ENCODE data around the gene TDO2.
"Not testable (repeated sequence)": the region's sequence is repeated elsewhere in the genome, so short reads cannot be mapped to it uniquely, and the experiment has no call there.

TDO2 gene

DNA sequence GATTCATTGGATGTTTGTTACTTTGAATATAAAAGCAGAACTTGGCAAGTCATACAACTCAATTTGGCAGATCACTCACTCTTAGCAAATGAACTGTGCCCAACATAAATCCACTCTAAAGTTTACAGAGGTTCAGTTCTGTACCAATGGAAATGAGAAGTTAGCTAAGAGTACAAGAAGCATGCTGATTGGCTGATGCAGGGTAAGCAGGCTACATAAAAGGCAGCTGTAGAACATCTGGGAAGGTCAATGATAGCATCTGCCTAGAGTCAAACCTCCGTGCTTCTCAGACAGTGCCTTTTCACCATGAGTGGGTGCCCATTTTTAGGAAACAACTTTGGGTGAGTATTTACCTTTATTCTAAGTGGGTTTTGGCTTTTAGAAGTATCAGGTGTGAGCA, at the start of gene TDO2:
TSS of gene TDO2 (plus strand) at position 244 of the 400 bp plus-strand sequence. CDS start at position 307, 63 bp downstream.
- no peak for DNase-seq (ENCODE audit: low read depth in 3 of 3)

DNA sequence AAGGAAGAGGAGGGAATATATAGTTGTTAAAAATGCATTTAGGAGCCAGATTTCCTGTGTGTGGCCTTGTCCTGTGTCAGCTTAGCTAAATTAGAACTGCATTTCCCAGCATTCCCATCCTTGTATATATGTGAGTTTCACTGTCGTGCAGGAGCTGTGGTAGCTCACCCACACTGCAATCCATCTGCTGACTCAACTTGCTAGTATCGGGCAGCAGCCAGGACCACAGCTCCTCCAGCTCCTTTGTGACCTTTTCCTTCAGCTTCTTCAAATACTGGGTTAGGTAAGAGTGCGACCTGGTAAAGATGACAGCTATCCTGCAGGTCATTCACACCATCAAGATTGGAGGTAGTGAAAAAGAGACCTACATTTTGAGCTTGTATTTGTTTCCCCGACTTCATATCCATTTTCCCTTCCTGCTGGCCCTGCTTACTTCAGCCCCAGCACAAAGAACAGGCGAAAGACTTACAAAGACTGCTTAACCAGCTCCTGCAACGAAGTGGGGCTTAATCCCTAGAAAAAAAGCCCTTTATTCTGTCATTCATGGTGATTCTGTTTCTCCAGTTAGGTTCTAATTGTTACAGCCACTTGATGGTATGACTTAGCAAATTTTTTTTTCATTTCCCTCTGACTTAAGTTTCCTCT, 48.8 kb upstream of the TDO2 start:
- no peak for DNase-seq (ENCODE audit: low read depth in 3 of 3)

DNA sequence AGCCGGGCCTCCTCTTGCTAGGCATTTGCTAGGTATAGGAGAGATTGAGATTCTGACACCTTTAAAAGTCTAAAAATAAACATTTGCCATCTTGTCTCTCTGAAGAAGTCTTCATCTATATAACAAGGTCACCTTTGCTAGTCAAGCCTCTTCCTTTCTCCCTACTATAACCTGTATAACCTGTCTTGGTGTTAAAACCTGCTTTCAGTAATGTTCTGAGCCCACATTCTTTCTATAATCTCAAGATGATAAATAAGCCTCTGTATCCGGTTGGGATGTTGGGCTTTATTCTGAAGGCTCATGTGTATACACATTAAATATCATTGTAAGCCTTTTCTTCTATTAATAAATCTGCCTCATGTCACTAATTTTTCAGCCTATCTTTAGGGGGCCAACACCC, 47.6 kb upstream of the TDO2 start:
- no peak for DNase-seq (ENCODE audit: low read depth in 3 of 3)

DNA sequence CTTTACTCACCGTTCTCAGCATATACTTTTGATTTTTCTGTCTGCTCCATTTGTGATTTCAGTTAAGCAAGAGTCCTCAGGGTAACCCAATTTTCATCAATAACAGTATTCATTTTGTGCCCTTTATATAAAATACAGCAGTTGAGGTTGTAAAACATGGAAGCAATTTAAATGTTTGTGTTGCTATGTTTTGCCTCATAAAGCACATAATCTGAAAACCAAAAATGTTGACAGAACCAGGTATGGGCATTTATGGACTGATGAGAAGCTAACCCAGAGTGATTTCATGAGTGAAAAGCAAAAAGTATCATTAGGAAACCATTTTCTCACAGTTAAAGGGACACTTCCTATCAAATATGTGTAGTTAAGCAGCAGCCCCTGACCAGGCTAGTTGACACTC, 37.3 kb upstream of the TDO2 start, which contains the start of gene ASIC5:
TSS of gene ASIC5 (minus strand) at position 101 of the 400 bp plus-strand sequence. CDS start at position 50, 51 bp downstream.
- no peak for DNase-seq (ENCODE audit: low read depth in 3 of 3)

DNA sequence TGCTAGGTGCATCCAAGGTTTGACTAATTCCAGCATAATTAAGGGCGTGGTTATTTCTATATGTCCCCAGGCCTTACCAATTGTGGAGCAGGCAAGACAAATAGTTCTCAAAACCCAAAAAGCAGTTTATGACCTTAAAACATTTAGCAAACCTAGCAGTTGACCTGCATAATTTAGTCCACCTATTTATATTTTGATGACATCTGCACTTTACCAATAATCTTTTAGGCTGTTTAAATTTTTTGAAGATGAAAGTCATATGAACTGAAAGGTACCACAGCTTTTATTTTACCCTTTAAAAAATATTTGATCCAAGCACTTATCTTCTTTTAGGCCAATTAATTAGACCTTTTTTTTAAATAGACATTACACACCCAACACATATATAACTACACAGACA, 27.6 kb upstream of the TDO2 start:
- no peak for DNase-seq (ENCODE audit: low read depth in 3 of 3)

DNA sequence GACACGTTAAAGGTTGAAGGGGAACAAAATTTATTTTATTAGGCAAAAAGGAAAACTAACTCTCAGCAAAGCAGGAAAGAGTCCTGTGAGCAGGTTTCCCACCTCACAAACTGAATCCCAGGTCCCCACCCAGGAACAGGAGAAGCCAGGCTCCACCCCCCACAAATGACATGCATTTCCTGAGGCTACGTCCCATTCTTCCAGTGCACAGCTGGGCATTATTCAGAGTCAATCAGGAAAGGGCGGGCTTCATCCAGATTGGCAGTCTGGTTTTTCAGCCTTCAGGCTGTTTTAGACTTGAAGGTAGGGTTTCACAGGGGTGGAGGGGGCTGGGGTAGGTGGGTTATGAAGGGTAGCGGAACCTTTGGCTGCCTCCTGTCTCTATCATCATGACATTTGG, 25.5 kb upstream of the TDO2 start:
- no peak for DNase-seq (ENCODE audit: low read depth in 3 of 3)

DNA sequence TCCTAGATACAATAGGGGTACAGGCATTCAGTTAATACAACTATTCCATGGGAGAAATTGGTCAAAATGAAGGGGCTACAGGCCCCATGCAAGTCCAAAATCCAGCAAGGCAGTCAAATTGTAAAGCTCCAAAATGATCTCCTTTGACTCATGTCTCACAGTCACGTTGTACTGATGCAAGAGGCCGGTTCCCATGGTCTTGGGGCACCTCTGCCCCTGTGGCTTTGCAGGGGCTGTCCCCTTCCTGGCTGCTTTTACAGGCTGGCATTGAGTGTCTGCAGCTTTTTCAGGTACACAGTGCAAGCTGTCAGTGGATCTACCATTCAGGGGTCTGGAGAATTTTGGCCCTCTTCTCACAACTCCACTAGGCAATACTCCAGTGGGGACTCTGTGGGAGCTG, 24.9 kb upstream of the TDO2 start:
- DNase-seq (ENCODE audit: low read depth in 3 of 3): no peak

DNA sequence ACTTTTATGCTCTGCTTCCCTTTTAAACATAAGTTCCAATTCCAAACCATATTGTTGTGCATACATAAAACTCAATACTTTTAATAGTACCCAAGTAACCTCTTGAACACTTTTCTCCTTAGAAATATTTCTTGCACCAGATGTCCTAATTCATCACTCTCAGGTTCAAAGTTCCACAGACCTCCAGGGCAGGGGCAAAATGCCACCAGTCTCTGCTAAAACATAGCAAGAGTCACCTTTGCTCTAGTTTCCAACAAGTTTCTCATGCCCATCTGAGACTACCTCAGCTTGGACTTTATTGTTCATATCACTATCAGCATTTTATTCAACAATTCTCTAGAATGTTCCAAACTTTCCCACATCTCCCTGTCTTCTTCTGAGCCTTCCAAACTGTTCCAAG, 23.7 kb upstream of the TDO2 start:
- DNase-seq (ENCODE audit: low read depth in 3 of 3): no peak

DNA sequence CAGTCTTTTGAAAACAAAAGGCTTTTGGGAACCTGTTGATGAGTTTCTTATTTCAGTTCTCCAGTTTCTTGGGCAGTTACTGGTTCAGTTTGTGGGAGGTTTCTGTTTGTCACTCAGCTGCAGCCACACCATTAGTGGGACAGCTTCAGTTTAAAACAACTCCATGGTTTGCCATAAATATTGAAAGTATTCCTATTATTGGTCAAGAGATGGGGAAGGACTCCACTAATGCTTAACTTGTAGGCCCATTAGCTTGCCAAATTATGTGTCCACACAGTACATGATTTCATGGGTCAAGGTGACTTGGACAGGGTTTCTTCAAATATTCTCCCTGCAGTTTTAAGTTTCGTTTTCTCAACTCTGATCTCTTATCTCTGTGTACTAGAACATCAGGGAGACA, 21.9 kb upstream of the TDO2 start:
- DNase-seq (ENCODE audit: low read depth in 3 of 3): no peak

DNA sequence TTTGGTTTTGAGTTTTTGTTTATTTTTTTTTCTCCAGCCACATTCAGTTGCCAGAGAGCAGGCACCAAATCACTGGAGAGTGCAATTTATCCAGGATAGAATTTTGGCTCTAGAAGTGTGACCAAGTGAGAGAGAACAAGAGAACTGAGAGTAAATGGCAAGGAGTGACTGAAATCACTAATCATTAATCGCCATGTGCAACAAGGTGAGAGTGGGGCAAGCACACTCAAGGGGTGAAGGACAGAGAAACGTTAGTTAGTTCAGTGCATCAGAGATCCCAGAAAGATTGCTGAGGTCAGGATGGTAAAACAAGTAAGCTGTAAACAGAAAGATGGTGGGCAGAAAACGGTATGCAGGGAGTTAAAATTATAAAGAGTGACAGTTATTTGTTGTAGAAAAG, 19.6 kb upstream of the TDO2 start:
- DNase-seq (ENCODE audit: low read depth in 3 of 3): no peak

DNA sequence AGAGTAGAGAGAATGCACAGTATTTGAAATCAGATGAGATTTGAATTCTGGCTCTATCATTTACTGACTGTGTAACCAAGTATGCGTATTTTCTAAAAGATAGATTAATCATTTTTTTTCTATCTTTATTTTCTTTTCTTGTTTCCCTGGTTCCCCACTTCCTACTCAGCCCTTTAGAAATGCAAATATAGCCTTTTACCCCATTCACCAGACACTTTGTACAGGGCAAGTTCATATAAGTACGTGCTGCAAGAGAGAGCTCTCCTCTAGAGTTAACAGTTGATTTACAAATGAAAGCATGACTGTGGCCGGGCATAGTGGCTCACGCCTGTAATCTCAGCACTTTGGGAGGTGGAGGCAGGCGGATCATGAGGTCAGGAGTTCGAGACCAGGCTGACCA, 17.8 kb upstream of the TDO2 start:
- no peak for DNase-seq (ENCODE audit: low read depth in 3 of 3)

DNA sequence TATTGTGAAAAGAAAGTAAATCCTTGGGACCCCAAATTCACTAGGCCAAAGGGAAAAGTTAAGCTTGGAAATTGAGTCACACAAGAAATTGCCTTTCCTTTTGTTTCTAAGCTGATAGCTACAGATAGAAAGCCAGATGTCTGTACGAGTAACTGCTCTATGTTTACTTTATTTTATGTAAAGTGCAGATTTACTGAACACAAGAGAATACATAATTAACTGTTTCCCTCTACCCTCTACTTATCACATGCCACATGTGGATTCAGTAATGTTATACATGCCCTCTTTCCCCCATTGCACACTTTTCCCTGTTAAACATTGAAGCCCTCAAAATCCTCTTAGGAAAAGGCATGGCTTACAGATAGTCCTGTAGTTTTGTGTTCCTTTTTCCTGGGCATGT, 16.5 kb upstream of the TDO2 start:
- no peak for DNase-seq (ENCODE audit: low read depth in 3 of 3)

DNA sequence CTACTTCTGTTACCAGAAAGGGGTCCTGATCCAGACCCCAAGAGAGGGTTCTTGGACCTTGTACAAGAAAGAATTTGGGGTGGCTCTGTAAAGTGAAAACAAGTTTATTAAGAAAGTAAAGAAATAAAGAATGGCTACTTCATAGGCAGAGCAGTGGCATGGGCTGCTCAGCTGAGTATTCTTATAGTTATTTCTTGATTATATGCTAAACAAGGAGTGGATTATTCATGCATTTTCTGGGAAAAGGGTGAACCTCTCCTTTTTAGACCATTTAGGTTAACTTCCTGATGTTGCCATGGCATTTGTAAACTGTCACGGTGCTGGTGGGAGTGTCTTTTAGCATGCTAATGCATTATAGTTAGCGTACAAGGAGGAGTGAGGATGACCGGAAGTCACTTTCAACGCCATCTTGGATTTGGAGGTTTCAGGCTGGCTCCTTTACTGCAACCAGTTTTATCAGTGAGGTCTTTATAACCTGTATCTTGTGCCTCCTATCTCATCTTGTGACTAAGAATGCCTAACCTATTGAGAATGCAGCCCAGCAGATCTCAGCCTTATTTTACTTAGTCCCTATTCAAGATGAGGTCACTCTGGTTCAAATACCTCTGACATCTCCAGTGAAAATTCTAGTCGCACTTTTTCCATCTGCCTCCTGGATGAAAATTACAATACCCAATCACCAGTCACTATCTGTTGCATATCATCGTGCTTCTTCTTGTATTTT, 15.5 kb upstream of the TDO2 start:
- no peak for DNase-seq (ENCODE audit: low read depth in 3 of 3)

DNA sequence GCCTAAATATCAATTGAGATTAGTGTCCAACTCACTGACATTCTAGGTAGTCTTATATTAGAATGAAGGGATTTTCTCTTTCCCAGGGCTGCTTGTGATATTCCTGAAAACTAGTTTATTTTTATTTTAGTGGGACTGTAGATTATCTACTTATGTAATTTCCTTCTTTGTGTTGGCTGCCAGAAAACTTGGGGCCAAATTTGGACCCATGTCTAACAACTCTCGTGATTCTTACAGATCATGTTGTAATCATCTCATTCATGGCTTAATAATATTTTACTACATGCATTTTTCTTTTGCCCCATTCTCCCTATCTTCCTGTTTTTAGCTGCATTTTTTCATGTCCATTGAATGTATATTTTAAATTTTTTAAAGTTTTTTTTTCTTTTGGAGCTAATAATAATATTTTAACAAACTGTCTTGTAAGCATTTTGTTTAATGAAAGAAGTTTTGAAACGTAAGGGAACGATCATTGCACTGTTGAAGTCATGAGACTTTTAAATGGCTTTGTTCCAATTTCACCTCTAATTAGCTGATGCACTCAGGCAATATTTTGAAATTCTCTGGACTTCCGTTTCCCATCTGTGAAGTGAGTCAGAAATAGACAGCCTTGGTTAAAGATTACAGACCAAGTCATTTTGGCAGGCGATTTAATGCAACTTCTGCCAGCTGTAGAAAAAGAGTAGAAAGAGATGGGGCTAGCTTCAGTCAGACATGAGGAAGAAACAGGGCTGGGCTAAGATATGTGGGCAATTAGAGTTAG, 14.3 kb upstream of the TDO2 start:
- DNase-seq (ENCODE audit: low read depth in 3 of 3): no peak

DNA sequence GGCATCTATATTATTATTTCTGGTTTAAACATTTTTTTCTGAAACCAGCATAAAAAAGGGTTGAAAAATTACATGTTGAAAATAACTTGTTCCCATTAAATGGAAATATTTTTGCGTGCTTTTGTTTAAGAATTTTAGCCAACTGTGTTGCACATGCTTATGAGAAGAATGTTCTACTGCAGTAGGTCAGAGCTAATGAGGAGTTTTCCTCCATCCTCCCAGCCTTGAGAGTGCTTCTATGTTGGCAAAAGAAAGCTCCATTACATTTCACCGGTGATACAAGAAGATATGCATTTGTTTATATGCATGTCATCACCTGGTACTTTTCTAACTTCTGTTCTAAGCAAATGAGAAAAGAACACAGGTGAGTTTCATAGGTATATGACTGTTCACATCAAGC, 13.6 kb upstream of the TDO2 start:
- no peak for DNase-seq (ENCODE audit: low read depth in 3 of 3)

DNA sequence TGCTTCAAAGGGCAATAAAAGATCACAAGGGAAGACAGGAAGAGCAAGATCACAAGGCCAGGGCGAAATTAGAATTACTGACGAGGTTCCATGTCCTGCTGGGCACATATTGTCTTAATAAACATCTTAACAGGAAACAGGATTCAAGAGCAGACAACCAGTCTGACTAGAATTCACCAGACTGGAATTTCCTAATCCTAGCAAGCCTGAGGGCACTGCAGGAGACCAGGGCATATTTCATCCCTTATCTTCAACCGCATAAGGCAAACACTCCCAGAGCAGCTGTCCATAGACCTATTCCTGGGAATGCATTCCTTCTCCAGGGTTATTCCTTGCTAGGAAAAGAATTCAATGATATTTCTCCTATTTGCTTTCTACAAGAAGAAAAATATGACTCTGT, 12.4 kb upstream of the TDO2 start:
- no peak for DNase-seq (ENCODE audit: low read depth in 3 of 3)

DNA sequence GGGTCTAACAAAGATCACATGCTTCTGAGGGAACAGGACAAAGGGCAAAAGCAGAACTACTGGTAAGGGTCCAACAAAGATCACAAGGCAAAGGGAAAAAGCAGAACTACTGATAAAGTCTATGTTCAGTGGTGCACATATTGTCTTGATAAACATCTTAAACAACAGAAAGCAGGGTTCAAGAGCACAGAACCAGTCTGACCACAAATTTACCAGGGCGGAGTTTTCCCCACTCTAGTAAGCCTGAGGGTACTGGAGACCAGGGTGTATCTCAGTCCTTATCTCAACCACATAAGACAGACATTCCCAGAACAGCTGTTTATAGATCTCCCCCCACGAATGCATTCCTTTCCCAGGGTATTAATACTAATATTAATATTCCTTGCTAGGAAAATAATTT, 5.1 kb upstream of the TDO2 start:
- not testable (repeated sequence) for DNase-seq (ENCODE audit: low read depth in 3 of 3)

DNA sequence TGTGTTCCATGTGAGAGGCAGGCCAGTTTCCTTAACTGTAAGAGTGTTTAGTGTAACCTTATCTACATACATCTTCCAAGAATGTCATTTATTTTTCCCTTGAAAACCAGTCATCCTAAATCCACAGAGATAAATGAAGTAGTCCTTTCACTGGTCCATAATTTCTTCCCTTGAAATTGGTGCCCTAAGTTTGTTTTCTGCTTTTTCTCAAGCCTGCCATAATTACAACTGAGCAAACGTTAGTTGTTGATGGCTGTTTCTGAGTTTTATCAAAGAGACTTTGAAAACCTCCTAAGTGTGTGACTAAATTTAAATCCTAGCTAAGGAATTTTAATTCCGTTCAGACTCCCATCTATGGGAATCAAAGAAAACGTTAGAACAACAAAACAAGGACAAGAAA, 3.6 kb upstream of the TDO2 start:
- DNase-seq (ENCODE audit: low read depth in 3 of 3): no peak

DNA sequence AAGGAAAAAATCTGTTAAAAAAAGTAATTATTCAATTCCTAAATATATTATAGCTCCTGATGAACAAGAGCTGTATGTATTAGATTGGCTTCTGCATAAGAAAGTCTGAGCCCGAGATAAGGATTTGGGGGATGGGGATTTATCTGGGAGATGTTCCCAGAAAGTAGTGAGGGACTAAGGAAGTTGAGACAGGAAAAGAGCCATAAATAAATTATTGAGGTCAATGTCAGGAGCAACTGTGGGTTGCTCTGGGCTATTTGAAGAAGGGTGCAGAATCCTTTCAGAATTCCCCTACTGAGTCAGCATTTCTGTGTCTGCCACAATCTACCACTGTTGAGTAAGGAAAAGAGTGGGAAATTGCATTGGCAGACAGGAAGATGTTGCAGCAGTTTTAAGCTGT, 3.1 kb upstream of the TDO2 start:
- DNase-seq (ENCODE audit: low read depth in 3 of 3): no peak

DNA sequence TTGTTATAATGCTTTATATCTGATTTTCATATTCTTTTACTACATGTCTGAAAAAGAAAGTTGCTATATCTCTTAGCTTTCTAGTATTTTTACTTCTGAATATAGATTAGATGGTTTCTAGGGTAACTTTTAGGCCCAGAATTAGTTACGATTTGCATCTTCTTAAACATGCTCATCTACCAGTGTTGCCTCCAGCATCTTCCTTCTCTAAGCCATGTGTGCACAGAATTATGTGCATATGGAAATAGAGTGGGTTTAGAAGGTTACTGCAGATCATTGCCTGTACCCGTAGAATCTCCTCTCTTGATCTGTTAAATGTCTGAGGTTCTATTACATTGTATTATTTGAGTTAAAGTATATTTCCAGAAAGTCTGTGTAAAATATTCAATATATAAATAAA, 2.5 kb upstream of the TDO2 start:
- DNase-seq (ENCODE audit: low read depth in 3 of 3): no peak

DNA sequence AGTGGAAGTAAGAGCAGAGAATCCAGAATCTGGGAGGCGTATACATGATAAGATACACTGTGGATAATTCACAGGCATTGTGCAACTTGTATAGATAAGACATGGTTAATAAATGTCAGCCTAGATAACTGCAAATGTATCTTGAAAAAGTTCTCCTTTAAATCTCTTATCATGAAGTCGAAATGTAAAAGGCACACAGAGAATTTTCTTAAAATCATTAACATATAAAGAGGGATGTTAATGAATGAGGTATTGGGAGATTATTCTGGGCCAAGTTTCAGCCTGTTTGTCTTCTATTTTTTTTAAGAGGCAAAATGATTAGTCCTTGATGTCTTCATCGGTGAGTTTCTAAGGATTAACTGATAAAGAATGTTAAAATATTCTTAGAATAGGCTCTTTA, 835 bp downstream of the TDO2 start:
- DNase-seq (ENCODE audit: low read depth in 3 of 3): no peak

DNA sequence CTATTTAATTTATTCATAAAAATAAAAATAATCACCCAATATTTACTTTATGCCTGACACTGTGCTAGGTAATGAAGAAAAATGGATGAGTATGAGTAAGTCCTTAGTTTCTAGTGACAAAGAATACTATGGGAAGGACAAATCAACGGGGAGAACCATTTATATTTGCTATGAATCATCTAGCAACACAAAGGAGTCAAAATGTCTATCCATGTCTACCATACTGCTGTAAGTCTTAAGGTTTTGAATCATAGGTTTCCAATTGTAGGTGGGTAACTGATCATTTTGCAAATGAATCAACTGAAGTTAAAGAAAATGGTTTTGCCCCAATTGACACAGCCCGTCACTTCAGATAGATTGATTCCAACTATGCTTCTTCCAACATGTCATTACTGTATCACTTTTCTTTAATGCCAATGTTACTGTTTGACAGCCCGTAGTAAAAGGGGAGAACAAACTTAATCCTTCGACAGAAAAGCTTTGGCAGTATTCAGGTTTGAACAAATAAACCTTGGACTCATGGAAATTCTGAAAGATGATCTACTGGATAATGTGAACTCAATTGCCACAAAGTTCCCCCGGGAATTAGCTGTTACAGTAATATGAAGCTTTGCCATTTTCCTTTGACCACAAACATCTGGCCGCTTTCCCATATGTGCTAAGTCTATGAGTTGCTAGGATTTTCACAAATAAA, 3.2 kb downstream of the TDO2 start:
- DNase-seq (ENCODE audit: low read depth in 3 of 3): no peak
